H1 (cell line): ENCODE data around the gene CDK5R2. TPM values are rescaled to one million over a fixed set of nuclear protein-coding genes. Genes with fewer than 3 reads are reported as not detected.

ENCODE experiments used
- CTCF ChIA-PET: fragments of 300-600 bp; sonication (Branson Sonifier 250); formaldehyde crosslinking; loops from one replicate; lab custom pipeline; 2021; ENCODE audit not compliant: partially characterized antibody; lab: Charles Lee
- POLR2A ChIA-PET: fragments of 300-600 bp; sonication (Branson Sonifier 250); formaldehyde crosslinking; loops from one replicate; lab custom pipeline; 2021; ENCODE audit warnings: inconsistent platforms; ENCODE audit not compliant: partially characterized antibody; lab: Charles Lee
- DNase-seq, 2 experiments: peaks; one replicate each; pipeline versions ENCODE4 v3.0.0 to v3.0.0-alpha.2; 2010 to 2022; ENCODE audit warnings: low spot score in 2 of 2, low read depth in 1 of 2, mixed read lengths in 1 of 2
- FAIRE-seq: peaks from 2 replicates; lab custom pipeline; 2011; peaks lifted over from hg19 to GRCh38; lab: Jason Lieb, UNC
- H2AFZ ChIP-seq: 2 replicates; pipeline ENCODE4 v1.8.1; 2012; ENCODE audit warnings: low read length, inconsistent platforms
- H2AK5ac ChIP-seq: 2 replicates; pipeline ENCODE4 v1.6.1; 2013; ENCODE audit warnings: low read depth, low read length
- H2BK120ac ChIP-seq: replicated peaks from 2 replicates; pipeline ENCODE3; 2013; ENCODE audit warnings: low read depth, low read length, inconsistent platforms
- H2BK12ac ChIP-seq: 2 replicates; pipeline ENCODE4 v1.6.1; 2013; ENCODE audit warnings: low read depth, low read length
- H2BK15ac ChIP-seq: 2 replicates; pipeline ENCODE4 v1.6.1; 2013; ENCODE audit warnings: low read length
- H2BK20ac ChIP-seq: 2 replicates; pipeline ENCODE4 v1.6.1; 2013; ENCODE audit warnings: low read length
- H2BK5ac ChIP-seq: 2 replicates; pipeline ENCODE4 v1.6.1; 2013; ENCODE audit warnings: low read depth, low read length
- H3K14ac ChIP-seq: 2 replicates; pipeline ENCODE4 v1.6.1; 2013; ENCODE audit warnings: inconsistent platforms; ENCODE audit not compliant: insufficient read length
- H3K18ac ChIP-seq: 2 replicates; pipeline ENCODE4 v1.6.1; 2013; ENCODE audit warnings: low read length; ENCODE audit errors: extremely low read depth
- H3K23ac ChIP-seq: 2 replicates; pipeline ENCODE4 v1.6.1; 2013; ENCODE audit warnings: inconsistent platforms; ENCODE audit not compliant: insufficient read length
- H3K23me2 ChIP-seq: 2 replicates; pipeline ENCODE4 v1.6.1; 2013; ENCODE audit warnings: low read depth, low read length
- H3K27ac ChIP-seq: 2 replicates; pipeline ENCODE4 v1.6.1; 2011; ENCODE audit warnings: low read depth, low read length, inconsistent platforms
- H3K27me3 ChIP-seq, 4 experiments: replicated peaks in 1 of 4; 1 replicate in 1 of 4; 2 replicates in 3 of 4; pipeline versions ENCODE4 v1.6.1 to v1.8.1; 2011 to 2013; ENCODE audit warnings: low read length in 3 of 4, mild to moderate bottlenecking in 3 of 4, inconsistent platforms in 2 of 4, mixed read lengths in 2 of 4, moderate library complexity in 1 of 4; ENCODE audit not compliant: control insufficient read depth in 3 of 4, insufficient read depth in 3 of 4; ENCODE audit errors: extremely low read depth in 1 of 4
- H3K36me3 ChIP-seq, 4 experiments: 2 replicates each; pipeline versions ENCODE4 v1.6.1 to v1.8.1; 2011 to 2013; ENCODE audit warnings: mild to moderate bottlenecking in 4 of 4, low read length in 3 of 4, moderate library complexity in 2 of 4, control low read depth in 1 of 4, inconsistent platforms in 1 of 4; ENCODE audit not compliant: insufficient read depth in 4 of 4, control insufficient read depth in 2 of 4
- H3K4ac ChIP-seq: replicated peaks from 2 replicates; pipeline ENCODE3; 2013; ENCODE audit warnings: low read length, low read depth, mixed read lengths, inconsistent platforms; ENCODE audit not compliant: insufficient read length
- H3K4me1 ChIP-seq, 4 experiments: replicated peaks in 1 of 4; 1 replicate in 1 of 4; 2 replicates in 3 of 4; pipeline versions ENCODE4 v1.6.1 to v1.8.1; 2011 to 2013; ENCODE audit warnings: low read length in 3 of 4, inconsistent platforms in 2 of 4, mixed read lengths in 1 of 4; ENCODE audit not compliant: insufficient read depth in 4 of 4, control insufficient read depth in 3 of 4
- H3K4me2 ChIP-seq, 2 experiments: 2 replicates each; pipeline versions ENCODE4 v1.6.1 to v1.8.1; 2011 to 2013; ENCODE audit warnings: low read depth in 2 of 2, low read length in 2 of 2, control low read depth in 1 of 2, inconsistent platforms in 1 of 2, mild to moderate bottlenecking in 1 of 2; ENCODE audit not compliant: insufficient read depth in 1 of 2
- H3K4me3 ChIP-seq, 4 experiments: fragments of 200-600, 300-600 bp in 1 of 4; sonication (generic), shearing (Covaris generic), sonication (Bioruptor Twin) in 1 of 4; 2 replicates each; pipeline versions ENCODE4 v1.5.1 to v1.8.1; 2011 to 2016; ENCODE audit warnings: low read length in 4 of 4, low read depth in 3 of 4, control low read depth in 2 of 4, inconsistent platforms in 2 of 4, mild to moderate bottlenecking in 2 of 4, mixed read lengths in 1 of 4, moderate library complexity in 1 of 4; ENCODE audit not compliant: insufficient read depth in 2 of 4; ENCODE audit errors: extremely low read depth in 1 of 4
- H3K56ac ChIP-seq: replicated peaks from 2 replicates; pipeline ENCODE3; 2013; ENCODE audit warnings: low read depth, mild to moderate bottlenecking, mixed read lengths, low read length, inconsistent platforms; ENCODE audit not compliant: insufficient read length
- H3K79me1 ChIP-seq: 2 replicates; pipeline ENCODE4 v1.6.1; 2013; ENCODE audit warnings: low read depth, low read length, control low read depth
- H3K79me2 ChIP-seq, 2 experiments: 2 replicates each; pipeline versions ENCODE4 v1.6.1 to v1.8.1; 2012 to 2013; ENCODE audit warnings: low read length in 2 of 2, mild to moderate bottlenecking in 2 of 2, inconsistent platforms in 1 of 2; ENCODE audit not compliant: insufficient read depth in 2 of 2, control insufficient read depth in 1 of 2
- H3K9ac ChIP-seq, 4 experiments: replicated peaks in 1 of 4; 1 replicate in 1 of 4; 2 replicates in 3 of 4; pipeline versions ENCODE4 v1.6.1 to v1.8.1; 2011 to 2013; ENCODE audit warnings: low read depth in 3 of 4, low read length in 3 of 4, control low read depth in 2 of 4, mild to moderate bottlenecking in 2 of 4, moderate library complexity in 2 of 4, inconsistent platforms in 1 of 4; ENCODE audit errors: extremely low read depth in 1 of 4
- H3K9me3 ChIP-seq, 2 experiments: 2 replicates each; pipeline versions ENCODE4 v1.6.1 to v1.8.1; 2012 to 2013; ENCODE audit warnings: mild to moderate bottlenecking in 2 of 2, moderate library complexity in 2 of 2, control low read depth in 1 of 2, inconsistent platforms in 1 of 2, low read depth in 1 of 2, low read length in 1 of 2, mixed read lengths in 1 of 2; ENCODE audit not compliant: insufficient read depth in 2 of 2
- H4K20me1 ChIP-seq, 2 experiments: replicated peaks in 1 of 2; 2 replicates each; pipeline versions ENCODE3 to v1.8.1; 2011 to 2013; ENCODE audit warnings: inconsistent platforms in 2 of 2, low read length in 2 of 2, mild to moderate bottlenecking in 1 of 2; ENCODE audit not compliant: insufficient read depth in 2 of 2, control insufficient read depth in 1 of 2
- H4K5ac ChIP-seq: 2 replicates; pipeline ENCODE4 v1.6.1; 2013; ENCODE audit warnings: low read length, low read depth, mixed read lengths, inconsistent platforms; ENCODE audit not compliant: insufficient read length
- H4K8ac ChIP-seq: 2 replicates; pipeline ENCODE4 v1.8.0; 2013; ENCODE audit warnings: mild to moderate bottlenecking, moderate library complexity, low read length, inconsistent platforms; ENCODE audit not compliant: insufficient read depth; ENCODE audit errors: extremely low read depth
- H4K91ac ChIP-seq: replicated peaks from 2 replicates; pipeline ENCODE3; 2013; ENCODE audit warnings: low read length, mixed read lengths, inconsistent platforms; ENCODE audit not compliant: insufficient read length
- GABPA ChIP-seq: IDR thresholded peaks from 2 replicates; pipeline ENCODE4 v1.6.1; 2011; ENCODE audit warnings: mild to moderate bottlenecking, low read length, moderate library complexity, borderline replicate concordance; ENCODE audit not compliant: insufficient read depth
- SAP30 ChIP-seq: fragments of 300-600 bp; sonication (generic); IDR thresholded peaks from 2 replicates; pipeline ENCODE4 v1.7.1; 2012; ENCODE audit warnings: low read length, moderate library complexity, mild to moderate bottlenecking, inconsistent platforms; ENCODE audit not compliant: insufficient read depth, insufficient replicate concordance
- SIN3A ChIP-seq, 2 experiments: IDR thresholded peaks in 1 of 2; conservative IDR thresholded peaks in 1 of 2; 2 replicates each; pipeline ENCODE4 v1.6.1; 2011 to 2012; ENCODE audit warnings: low read length in 2 of 2, improper control_type of control experiment in 1 of 2, low read depth in 1 of 2, mild to moderate bottlenecking in 1 of 2
- TAF7 ChIP-seq: optimal IDR thresholded peaks from 2 replicates; pipeline ENCODE3; 2011; ENCODE audit warnings: low read depth, mild to moderate bottlenecking, inconsistent platforms, low read length, moderate library complexity, borderline replicate concordance
- WGBS, 2 experiments: shearing (Covaris generic) in 1 of 2; methylation state at CpG; one replicate each; pipeline versions ENCODE4 v1.1.6 to v1.1.7; 2013 to 2015; ENCODE audit warnings: low lambda C conversion rate in 2 of 2, mixed read lengths in 2 of 2, inconsistent platforms in 1 of 2, low coverage in 1 of 2, missing lambda C conversion rate in 1 of 2; ENCODE audit not compliant: insufficient replicate concordance in 2 of 2, insufficient coverage in 1 of 2, insufficient read length in 1 of 2; ENCODE audit errors: extremely low coverage in 1 of 2, missing lambda C conversion rate in 1 of 2; 5-methylcytosine and 5-hydroxymethylcytosine counted together
- polyA plus RNA-seq, 7 experiments: library from polyadenylated mRNA; depleted of rRNA in 3 of 7; stranded (reverse) in 5 of 7; unstranded in 2 of 7; fragments of >200 nt in 5 of 7; fragments of 200-250 nt in 2 of 7; gene quantifications; 1 replicate in 5 of 7; 2 replicates in 1 of 7; 4 replicates in 1 of 7; pipeline versions ENCODE4 v1.2.1 to v1.2.3, GENCODE V29; 2011 to 2013; ENCODE audit warnings: missing spikeins in 2 of 7, mixed read lengths in 2 of 7
- total RNA-seq: library from RNA; stranded (reverse); fragmentation: NEBNext Ultra II Directional; extraction: Animal tissue kit (Norgen Biotek cat#: 25700); gene quantifications from 2 replicates; pipeline ENCODE4 v1.2.1, GENCODE V29; 2021

The CDK5R2 gene
- total and polyA plus RNA-seq, 2 of the 8 experiments (the other 6 are each of a cell fraction or from before 2014, with no cell fraction given), result 0.14 TPM; not detected in 1

DNA sequence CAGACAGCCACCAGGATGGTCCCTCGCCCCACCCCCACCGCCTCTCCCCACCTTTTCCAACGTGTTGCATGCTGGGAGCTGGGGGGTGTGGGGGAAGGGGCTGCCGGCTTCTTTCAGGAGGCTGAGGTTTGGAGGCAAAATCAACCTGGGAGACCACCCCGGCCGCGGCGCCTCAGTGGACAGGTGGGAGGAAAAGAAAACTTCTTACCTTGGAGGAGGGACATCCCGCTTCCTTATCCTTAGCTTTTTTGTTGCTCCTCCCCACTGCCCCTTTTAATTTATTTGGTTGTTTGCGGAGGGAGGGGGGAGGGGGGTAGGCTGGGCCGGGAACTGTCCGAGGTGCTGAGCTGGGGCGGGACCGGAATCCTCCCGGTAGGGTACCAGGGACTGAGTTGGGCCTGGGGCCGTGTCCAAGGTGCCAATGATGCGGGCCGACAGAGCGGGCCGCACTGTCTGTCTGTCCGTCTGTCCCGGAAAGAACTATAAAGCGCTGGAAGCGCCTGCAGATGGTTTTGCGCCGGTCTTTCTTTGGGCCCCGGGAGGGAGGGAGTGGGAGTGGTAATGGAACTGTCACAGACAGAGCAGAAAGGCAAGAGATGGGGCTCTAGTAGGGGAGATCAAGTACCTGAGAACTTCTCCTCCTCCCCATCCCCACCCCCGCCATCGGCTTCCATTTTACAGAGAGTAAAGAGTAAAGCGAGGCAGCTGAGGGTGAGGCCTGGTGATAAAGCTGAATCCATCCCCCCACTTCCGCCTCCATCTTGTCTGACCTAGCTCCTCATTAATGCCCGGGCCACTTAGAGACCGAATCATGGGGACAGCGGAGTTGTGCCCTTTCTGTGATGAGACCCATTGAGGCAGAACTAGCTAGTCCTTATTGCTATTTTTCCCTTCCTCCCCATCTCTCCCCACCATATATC is 2.4 kb downstream of the CDK5R2 start:
- peak in 1 of 2 experiments; percentile 80 for DNase-seq
- no peak overlapping the region for H3K18ac ChIP-seq
- ChIA-PET POLR2A (interaction anchor here (1.1 kb wide), 1 partner anchor 17 kb away, joined by 3 read pairs; no protein-coding TSS in a partner anchor), CTCF (interaction anchor here (0.7 to 2.1 kb wide), 9 partner anchors 10 to 494 kb away, joined by 3 to 7 read pairs (median 4); no protein-coding TSS in a partner anchor)
- H3K4me2 ChIP-seq, result peak overlapping the region; percentile 84 to 95
- H2BK20ac ChIP-seq, result no peak overlapping the region
- H3K79me2 ChIP-seq, result no peaks in the 10 kb centered on the region
- H4K5ac ChIP-seq, result no peak overlapping the region
- no peak overlapping the region for H3K56ac ChIP-seq
- peaks cover 2 to 12% of the 10 kb centered on the region in 2 experiments for H4K20me1 ChIP-seq
- no peak overlapping the region for H2AFZ ChIP-seq
- TF ChIP-seq SIN3A (conservative IDR thresholded peaks at IDR 0.05 in 1 of 2, IDR thresholded peaks at IDR 0.05 in 1 of 2; ENCODE audit: low read depth in 1 of 2, low read length in 2 of 2) (peak in 1 of 2 experiments; percentile 84; a peak in 1 of 4 replicates), SAP30 (peak; percentile 45), TAF7 (peak; percentile 32), GABPA (no peak)
- H3K9me3 ChIP-seq, result peaks cover 0 to 2% of the 10 kb centered on the region in 2 experiments; a peak in 1 of 4 replicates
- no peak for FAIRE-seq
- H4K91ac ChIP-seq, result no peak overlapping the region
- 43% methylated on average over 22 of the region's 34 CpGs; no CpG with 5 or more reads in 1 of the 2 experiments for WGBS, 2 experiments
- no peak overlapping the region for H2BK5ac ChIP-seq
- peaks cover 15 to 33% (median 20%) of the 10 kb centered on the region in 4 experiments for H3K4me1 ChIP-seq
- no peak overlapping the region for H3K9ac ChIP-seq
- H3K79me1 ChIP-seq, result no peaks in the 10 kb centered on the region
- peaks cover 0 to 15% (median 0%) of the 10 kb centered on the region in 4 experiments; a peak in 1 of 8 replicates for H3K36me3 ChIP-seq
- H3K27ac ChIP-seq, result no peak overlapping the region
- H3K27me3 ChIP-seq, result peaks cover 31 to 52% (median 49%) of the 10 kb centered on the region in 4 experiments
- no peak overlapping the region for H2BK120ac ChIP-seq
- peaks cover 12% of the 10 kb centered on the region for H3K23me2 ChIP-seq
- no peak overlapping the region for H2BK15ac ChIP-seq
- no peak overlapping the region; the same call in 1 of the 2 replicates for H2AK5ac ChIP-seq
- no peak overlapping the region for H4K8ac ChIP-seq
- H3K14ac ChIP-seq, result no peak overlapping the region
- H2BK12ac ChIP-seq, result no peak overlapping the region
- no peak overlapping the region for H3K4ac ChIP-seq
- peak overlapping the region in 3 of 4 experiments; percentile 17 to 68 (median 24); a peak in 5 of 8 replicates for H3K4me3 ChIP-seq
- H3K23ac ChIP-seq, result no peak overlapping the region
